ENCODE results near the gene ZNF749. TPM values are rescaled to one million over a fixed set of nuclear protein-coding genes. Genes with fewer than 3 reads are reported as not detected.
A peak's percentile ranks its signal among the peaks of the same experiment; 100 is the strongest.

ZNF749 gene
- total and polyA plus RNA-seq, 2 of the 8 experiments (the other 6 are each of a cell fraction or from before 2014, with no cell fraction given) = 15.2 to 24.4 TPM

DNA sequence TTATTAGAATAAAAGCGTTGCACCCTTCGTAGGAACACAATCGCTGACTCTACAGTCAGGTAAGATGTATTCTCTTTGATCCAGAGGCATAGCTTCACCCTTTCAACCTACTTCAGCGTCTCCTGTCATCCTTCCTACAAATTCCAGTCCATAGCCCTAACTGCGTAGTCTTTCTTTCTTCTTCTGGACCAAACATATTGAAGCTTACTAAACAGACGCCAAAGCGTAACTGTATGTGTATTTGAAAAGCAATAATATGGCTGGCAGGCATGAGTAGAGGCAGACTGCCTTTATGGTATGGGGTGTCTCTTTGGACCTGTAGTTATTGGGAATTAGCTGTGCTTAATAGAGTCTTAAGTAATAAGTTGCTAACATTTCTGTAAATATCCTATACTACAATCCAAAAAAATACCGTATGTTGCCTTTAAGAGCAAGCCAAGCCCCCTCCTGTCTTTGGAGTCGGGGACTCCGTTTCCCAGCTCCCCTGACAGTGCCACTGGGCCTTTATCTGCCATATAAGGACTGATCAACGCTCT lies 45.9 kb upstream of the ZNF749 start:
- Histone ChIP-seq H3K4me1 (replicated peaks in 1 of 4; ENCODE audit: control insufficient read depth in 3 of 4, insufficient read depth in 4 of 4, low read length in 3 of 4) (no peaks in the 10 kb centered on the region; a peak in 1 of 7 replicates), H2BK20ac (ENCODE audit: low read length) (no peak overlapping the region), H3K23ac (ENCODE audit: insufficient read length) (no peak overlapping the region), H4K8ac (ENCODE audit: extremely low read depth, insufficient read depth, low read length) (no peak overlapping the region), H2AFZ (ENCODE audit: low read length) (peak overlapping the region; percentile 97), H3K14ac (ENCODE audit: insufficient read length) (no peak overlapping the region), H3K18ac (ENCODE audit: extremely low read depth, low read length) (no peak overlapping the region), H4K5ac (ENCODE audit: insufficient read length, low read depth, low read length) (peak overlapping the region; percentile 17), H2BK15ac (ENCODE audit: low read length) (no peak overlapping the region), H4K20me1 (replicated peaks in 1 of 2; ENCODE audit: control insufficient read depth in 1 of 2, insufficient read depth in 2 of 2, low read length in 2 of 2) (no peaks in the 10 kb centered on the region), H3K9me3 (ENCODE audit: insufficient read depth in 2 of 2, low read depth in 1 of 2, low read length in 1 of 2) (no peaks in the 10 kb centered on the region), H2BK5ac (ENCODE audit: low read depth, low read length) (no peak overlapping the region), H4K91ac (replicated peaks; ENCODE audit: insufficient read length, low read length) (peak overlapping the region; percentile 59), H3K27ac (ENCODE audit: low read depth, low read length) (no peak overlapping the region; the same call in 1 of the 2 replicates), H2BK12ac (ENCODE audit: low read depth, low read length) (no peak overlapping the region), H3K79me1 (ENCODE audit: low read depth, low read length) (no peaks in the 10 kb centered on the region; the same call in 1 of the 2 replicates), H3K4ac (replicated peaks; ENCODE audit: insufficient read length, low read depth, low read length) (no peak overlapping the region), H3K27me3 (replicated peaks in 1 of 4; ENCODE audit: control insufficient read depth in 3 of 4, extremely low read depth in 1 of 4, insufficient read depth in 3 of 4, low read length in 3 of 4) (no peaks in the 10 kb centered on the region), H2BK120ac (replicated peaks; ENCODE audit: low read depth, low read length) (no peak overlapping the region), H3K79me2 (ENCODE audit: control insufficient read depth in 1 of 2, insufficient read depth in 2 of 2, low read length in 2 of 2) (peaks cover 3 to 28% of the 10 kb centered on the region in 2 experiments; a peak in 3 of 4 replicates), H3K56ac (replicated peaks; ENCODE audit: insufficient read length, low read depth, low read length) (no peak overlapping the region), H3K36me3 (ENCODE audit: control insufficient read depth in 2 of 4, insufficient read depth in 4 of 4, low read length in 3 of 4) (no peaks in the 10 kb centered on the region), H3K4me3 (ENCODE audit: extremely low read depth in 1 of 4, insufficient read depth in 2 of 4, low read depth in 3 of 4, low read length in 4 of 4) (peak overlapping the region; percentile 0 to 77 (median 13); a peak in 4 of 8 replicates), H3K23me2 (ENCODE audit: low read depth, low read length) (peaks cover 3% of the 10 kb centered on the region; the same call in 1 of the 2 replicates), H3K9ac (replicated peaks in 1 of 4; ENCODE audit: extremely low read depth in 1 of 4, low read depth in 3 of 4, low read length in 3 of 4) (no peak overlapping the region), H2AK5ac (ENCODE audit: low read depth, low read length) (no peak overlapping the region), H3K4me2 (ENCODE audit: insufficient read depth in 1 of 2, low read depth in 2 of 2, low read length in 2 of 2) (peak overlapping the region; percentile 49 to 55)
- 53% methylated on average over 11 of the region's 11 CpGs; no CpG with 5 or more reads in 1 of the 2 experiments for WGBS, 2 experiments (ENCODE audit: extremely low coverage in 1 of 2, insufficient coverage in 1 of 2, insufficient read length in 1 of 2, insufficient replicate concordance in 2 of 2, low coverage in 1 of 2, low lambda C conversion rate in 2 of 2, missing lambda C conversion rate in 1 of 2)
- TF ChIP-seq RFX5 (IDR thresholded peaks at IDR 0.05; ENCODE audit: borderline replicate concordance, low read depth, low read length) (no peak), CEBPB (IDR thresholded peaks at IDR 0.05; ENCODE audit: low read depth, low read length) (no peak), TAF1 (IDR thresholded peaks at IDR 0.05; ENCODE audit: low read depth, low read length) (no peak), SRF (IDR thresholded peaks at IDR 0.05; ENCODE audit: low read depth, low read length) (peak; percentile 99)
- ChIA-PET POLR2A (ENCODE audit: partially characterized antibody) (interaction anchor here (0.6 to 3.1 kb wide), 12 partner anchors 9 to 1789 kb away, joined by 3 to 20 read pairs (median 3); partner anchors contain the start of genes TRAPPC2B, ZNF304, ZNF460 and ZNF524), CTCF (ENCODE audit: partially characterized antibody) (interaction anchor here (0.9 to 1.3 kb wide), 2 partner anchors 17 to 21 kb away, joined by 3 to 4 read pairs; no protein-coding TSS in a partner anchor)
- FAIRE-seq (no peak), DNase-seq (ENCODE audit: low read depth in 1 of 2, low spot score in 2 of 2) (no peak)
